ENCODE measurements around the gene PDE10A. TPM values are rescaled to one million over a fixed set of nuclear protein-coding genes. Genes with fewer than 3 reads are reported as not detected.

PDE10A gene
- total RNA-seq, 1 experiment from 2014 or later = 3.1 TPM

GRCh38 chr6:165456286-165456685, 206.8 kb downstream of the PDE10A start:
- 0 out of 2 replicates have a peak, but pooled peaks cover 4% of the 10 kb centered on the region for H3K9me3 Mint-ChIP-seq
- H3K36me3 Mint-ChIP-seq = peaks cover 3% of the 10 kb centered on the region; the same call in 1 of the 2 replicates
- H3K27ac Mint-ChIP-seq = no peak overlapping the region
- DNase-seq (ENCODE audit: low spot score) = no peak
- CTCF ChIA-PET = no interaction called here
- peaks cover 28% of the 10 kb centered on the region for H3K4me1 Mint-ChIP-seq
- TF ChIP-seq GRHL2 (CRISPR knock-in tag; IDR thresholded peaks at IDR 0.05; ENCODE audit: insufficient replicate concordance, severe bottlenecking) (no peak), PRDM15 (CRISPR knock-in tag; IDR thresholded peaks at IDR 0.05) (no peak), TP53 (CRISPR knock-in tag; IDR thresholded peaks at IDR 0.05) (no peak), SOX15 (CRISPR knock-in tag; IDR thresholded peaks at IDR 0.05) (no peak), EMX1 (CRISPR knock-in tag; IDR thresholded peaks at IDR 0.05) (no peak), GABPB1 (CRISPR knock-in tag; IDR thresholded peaks at IDR 0.05) (no peak), ZSCAN18 (CRISPR knock-in tag; IDR thresholded peaks at IDR 0.05) (no peak), CTCF (IDR thresholded peaks at IDR 0.05) (no peak), NFATC4 (CRISPR knock-in tag; IDR thresholded peaks at IDR 0.05) (no peak), ZNF396 (CRISPR knock-in tag; IDR thresholded peaks at IDR 0.05; ENCODE audit: borderline replicate concordance) (no peak), MYBL2 (CRISPR knock-in tag; IDR thresholded peaks at IDR 0.05) (no peak), MLX (CRISPR knock-in tag; IDR thresholded peaks at IDR 0.05) (no peak)
- TF ChIP-seq, protein P1, sequence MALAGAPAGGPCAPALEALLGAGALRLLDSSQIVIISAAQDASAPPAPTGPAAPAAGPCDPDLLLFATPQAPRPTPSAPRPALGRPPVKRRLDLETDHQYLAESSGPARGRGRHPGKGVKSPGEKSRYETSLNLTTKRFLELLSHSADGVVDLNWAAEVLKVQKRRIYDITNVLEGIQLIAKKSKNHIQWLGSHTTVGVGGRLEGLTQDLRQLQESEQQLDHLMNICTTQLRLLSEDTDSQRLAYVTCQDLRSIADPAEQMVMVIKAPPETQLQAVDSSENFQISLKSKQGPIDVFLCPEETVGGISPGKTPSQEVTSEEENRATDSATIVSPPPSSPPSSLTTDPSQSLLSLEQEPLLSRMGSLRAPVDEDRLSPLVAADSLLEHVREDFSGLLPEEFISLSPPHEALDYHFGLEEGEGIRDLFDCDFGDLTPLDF (CRISPR knock-in tag; IDR thresholded peaks at IDR 0.05) = no peak
- TF ChIP-seq, protein P2, sequence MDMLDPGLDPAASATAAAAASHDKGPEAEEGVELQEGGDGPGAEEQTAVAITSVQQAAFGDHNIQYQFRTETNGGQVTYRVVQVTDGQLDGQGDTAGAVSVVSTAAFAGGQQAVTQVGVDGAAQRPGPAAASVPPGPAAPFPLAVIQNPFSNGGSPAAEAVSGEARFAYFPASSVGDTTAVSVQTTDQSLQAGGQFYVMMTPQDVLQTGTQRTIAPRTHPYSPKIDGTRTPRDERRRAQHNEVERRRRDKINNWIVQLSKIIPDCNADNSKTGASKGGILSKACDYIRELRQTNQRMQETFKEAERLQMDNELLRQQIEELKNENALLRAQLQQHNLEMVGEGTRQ (CRISPR knock-in tag; IDR thresholded peaks at IDR 0.05) = no peak
- no peak overlapping the region for H3K4me3 Mint-ChIP-seq
- peaks cover 19% of the 10 kb centered on the region for H3K27me3 Mint-ChIP-seq (ENCODE audit: low read depth)
- no peak for ATAC-seq
- POLR2A ChIA-PET = no interaction called here

- ChIA-PET POLR2A (no interaction called here), CTCF (no interaction called here)
- Mint-ChIP-seq H3K4me1 (peaks cover 22% of the 10 kb centered on the region), H3K27ac (no peak overlapping the region), H3K36me3 (peaks cover 3% of the 10 kb centered on the region; the same call in 1 of the 2 replicates), H3K27me3 (ENCODE audit: low read depth) (peaks cover 19% of the 10 kb centered on the region), H3K9me3 (0 out of 2 replicates have a peak, but pooled peaks cover 4% of the 10 kb centered on the region), H3K4me3 (no peak overlapping the region)
- ATAC-seq (peak; percentile 69), DNase-seq (ENCODE audit: low spot score) (no peak)
- no peak for TF ChIP-seq MXD4 (CRISPR knock-in tag; IDR thresholded peaks at IDR 0.05; ENCODE audit: borderline replicate concordance)
- TF ChIP-seq CDX4 (CRISPR knock-in tag; IDR thresholded peaks at IDR 0.05; ENCODE audit: borderline replicate concordance) = no peak
- TF ChIP-seq FOXK1 (CRISPR knock-in tag; IDR thresholded peaks at IDR 0.05) = no peak
- TF ChIP-seq ARID4B (CRISPR knock-in tag; IDR thresholded peaks at IDR 0.05; ENCODE audit: borderline replicate concordance) = no peak
- no peak for TF ChIP-seq NFATC4 (CRISPR knock-in tag; IDR thresholded peaks at IDR 0.05)
- TF ChIP-seq TEAD1 (CRISPR knock-in tag; IDR thresholded peaks at IDR 0.05) = no peak
- TF ChIP-seq USF1 (CRISPR knock-in tag; IDR thresholded peaks at IDR 0.05) = no peak
Observed at GRCh38 chr6:165455488-165455887, 207.6 kb downstream of the PDE10A start.

All from WTC11 (cell line).